Globus pallidus (tissue), 1 donor: ENCODE data around the gene AFAP1.

Experiments
- DNase-seq: peaks from one replicate; pipeline ENCODE4 v3.0.0-alpha.2; 2015; ENCODE audit warnings: low spot score

The AFAP1 gene

GRCh38 chr4:7892212-7893019 lies 47.2 kb downstream of the AFAP1 start:
- no peak for DNase-seq

GRCh38 chr4:7890635-7891393 lies 48.8 kb downstream of the AFAP1 start:
- no peak for DNase-seq

- DNase-seq: no peak
Measured at GRCh38 chr4:7887436-7887835, 52.2 kb downstream of the AFAP1 start.

GRCh38 chr4:7886007-7886973 lies 53.4 kb downstream of the AFAP1 start:
- no peak for DNase-seq

GRCh38 chr4:7885216-7886006 lies 54.2 kb downstream of the AFAP1 start:
- no peak for DNase-seq

GRCh38 chr4:7880683-7881082 lies 59.0 kb downstream of the AFAP1 start:
- no peak for DNase-seq

GRCh38 chr4:7879127-7879526 lies 60.5 kb downstream of the AFAP1 start:
- DNase-seq: no peak

GRCh38 chr4:7878323-7878722 lies 61.3 kb downstream of the AFAP1 start:
- DNase-seq: no peak

GRCh38 chr4:7877176-7877575 lies 62.5 kb downstream of the AFAP1 start:
- DNase-seq: no peak

- DNase-seq: no peak
Measured at GRCh38 chr4:7876201-7876875, 63.3 kb downstream of the AFAP1 start.

GRCh38 chr4:7874838-7875237 lies 64.8 kb downstream of the AFAP1 start:
- no peak for DNase-seq

- DNase-seq: no peak
Measured at GRCh38 chr4:7873881-7874280, 65.8 kb downstream of the AFAP1 start.

GRCh38 chr4:7872264-7872771 lies 67.3 kb downstream of the AFAP1 start:
- no peak for DNase-seq

- no peak for DNase-seq
Measured at GRCh38 chr4:7871356-7871755, 68.3 kb downstream of the AFAP1 start.

GRCh38 chr4:7868892-7869471 lies 70.7 kb downstream of the AFAP1 start:
- DNase-seq: no peak

GRCh38 chr4:7868436-7868775 lies 71.3 kb downstream of the AFAP1 start:
- no peak for DNase-seq

GRCh38 chr4:7867701-7868435 lies 71.8 kb downstream of the AFAP1 start:
- no peak for DNase-seq

GRCh38 chr4:7867191-7867590 lies 72.5 kb downstream of the AFAP1 start:
- no peak for DNase-seq

GRCh38 chr4:7865533-7865932 lies 74.1 kb downstream of the AFAP1 start:
- no peak for DNase-seq

- DNase-seq: no peak
Measured at GRCh38 chr4:7864685-7865084, 75.0 kb downstream of the AFAP1 start.
